Measurements from ENCODE around the gene PROX2. TPM values are rescaled to one million over a fixed set of nuclear protein-coding genes. Genes with fewer than 3 reads are reported as not detected.

PROX2 gene
- total and polyA plus RNA-seq, 2 donors (not counting 3 experiments of a cell fraction or from before 2014, with no cell fraction given): 0.01 TPM; not detected in 1

DNA sequence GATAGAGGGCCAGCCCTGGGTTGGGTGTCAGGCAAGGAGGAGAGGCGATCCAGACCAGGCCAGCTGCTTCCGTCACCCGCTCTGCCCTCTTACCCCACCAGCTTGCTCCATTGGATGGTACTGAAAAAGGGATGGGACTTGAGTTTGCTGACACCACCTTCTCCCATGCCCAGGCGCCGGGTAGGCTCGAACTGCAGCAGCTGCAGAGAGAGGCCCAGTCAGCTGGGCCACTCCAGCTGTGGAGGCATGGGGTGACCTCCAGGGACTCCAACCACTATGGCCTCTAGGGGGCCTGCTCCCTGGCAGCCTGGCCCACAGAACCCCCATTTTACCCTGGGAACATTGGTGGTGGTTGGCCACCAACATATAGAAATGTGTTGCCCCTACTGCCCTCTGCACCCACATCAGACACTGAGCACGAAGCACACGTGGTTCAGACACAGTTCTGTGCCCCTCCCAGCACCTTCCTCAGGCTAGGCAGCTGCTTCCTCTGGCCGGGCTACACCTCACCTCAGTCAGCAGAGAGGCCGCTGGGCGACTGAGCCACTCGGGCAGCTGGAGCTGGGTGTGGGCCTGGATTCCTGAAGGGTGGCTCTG is 31.1 kb upstream of the PROX2 start:
- H3K9me3 ChIP-seq (replicated peaks; ENCODE audit: control insufficient read depth, insufficient read depth, low read length): no peaks in the 10 kb centered on the region
- peaks cover 5% of the 10 kb centered on the region for H3K4me1 ChIP-seq (ENCODE audit: control insufficient read depth, extremely low read depth, insufficient read depth, low read length)
- dilution Hi-C loops (cut with MboI; ENCODE audit: extremely low pct_ligation_motif_present, low sequenced_read_pairs): no loop called here
- intact Hi-C loops (cut with micrococcal nuclease): loop anchor here (5.0 kb wide), 1 partner anchor 300 kb away; no protein-coding TSS in a partner anchor
- no peaks in the 10 kb centered on the region for H3K9me1 ChIP-seq (replicated peaks; ENCODE audit: control insufficient read depth, extremely low read depth, insufficient read depth, low read length)
- H3K4me2 ChIP-seq (ENCODE audit: insufficient read depth, low read length): no peak overlapping the region
- FAIRE-seq (peak; percentile 24), DNase-seq (ENCODE audit: low read depth, low spot score) (no peak)
- no TSS peak for BruUV-seq (replicated peaks)
- ChIA-PET POLR2A (no interaction called here), CTCF (interaction anchor here (0.8 to 7.0 kb wide), 13 partner anchors 9 to 297 kb away, joined by 3 to 468 read pairs (median 17); partner anchors contain the start of gene RPS6KL1)
- no peaks in the 10 kb centered on the region for H3K27me3 ChIP-seq (ENCODE audit: control insufficient read depth in 2 of 2, insufficient read depth in 2 of 2, low read length in 2 of 2)
- TF ChIP-seq, protein P1, sequence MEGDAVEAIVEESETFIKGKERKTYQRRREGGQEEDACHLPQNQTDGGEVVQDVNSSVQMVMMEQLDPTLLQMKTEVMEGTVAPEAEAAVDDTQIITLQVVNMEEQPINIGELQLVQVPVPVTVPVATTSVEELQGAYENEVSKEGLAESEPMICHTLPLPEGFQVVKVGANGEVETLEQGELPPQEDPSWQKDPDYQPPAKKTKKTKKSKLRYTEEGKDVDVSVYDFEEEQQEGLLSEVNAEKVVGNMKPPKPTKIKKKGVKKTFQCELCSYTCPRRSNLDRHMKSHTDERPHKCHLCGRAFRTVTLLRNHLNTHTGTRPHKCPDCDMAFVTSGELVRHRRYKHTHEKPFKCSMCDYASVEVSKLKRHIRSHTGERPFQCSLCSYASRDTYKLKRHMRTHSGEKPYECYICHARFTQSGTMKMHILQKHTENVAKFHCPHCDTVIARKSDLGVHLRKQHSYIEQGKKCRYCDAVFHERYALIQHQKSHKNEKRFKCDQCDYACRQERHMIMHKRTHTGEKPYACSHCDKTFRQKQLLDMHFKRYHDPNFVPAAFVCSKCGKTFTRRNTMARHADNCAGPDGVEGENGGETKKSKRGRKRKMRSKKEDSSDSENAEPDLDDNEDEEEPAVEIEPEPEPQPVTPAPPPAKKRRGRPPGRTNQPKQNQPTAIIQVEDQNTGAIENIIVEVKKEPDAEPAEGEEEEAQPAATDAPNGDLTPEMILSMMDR (IDR thresholded peaks at IDR 0.05; ENCODE audit: extremely low read depth in 1 of 2, insufficient read depth in 1 of 2, low read depth in 1 of 2, low read length in 2 of 2): peak; percentile 24 to 34
- no peak for TF ChIP-seq GATA2 (IDR thresholded peaks at IDR 0.05; ENCODE audit: insufficient read depth, insufficient read length, low read depth, low read length)
- peaks cover 0 to 14% of the 10 kb centered on the region in 2 experiments for H3K36me3 ChIP-seq (ENCODE audit: control insufficient read depth in 2 of 2, extremely low read depth in 1 of 2, insufficient read depth in 2 of 2, low read length in 2 of 2)
- no peak overlapping the region for H3K4me3 ChIP-seq (replicated peaks in 1 of 3; ENCODE audit: insufficient read depth in 1 of 3, low read depth in 1 of 3, low read length in 3 of 3)
- H3K9ac ChIP-seq (replicated peaks; ENCODE audit: extremely low read depth, insufficient read depth, low read length): no peak overlapping the region
- no peaks in the 10 kb centered on the region for H3K79me2 ChIP-seq (ENCODE audit: control insufficient read depth, insufficient read depth, low read length)
- no peak overlapping the region for H2AFZ ChIP-seq (ENCODE audit: low read depth, low read length)
- no peaks in the 10 kb centered on the region for H4K20me1 ChIP-seq (replicated peaks; ENCODE audit: control insufficient read depth, extremely low read depth, insufficient read depth, low read length)
- no peak overlapping the region for H3K27ac ChIP-seq (ENCODE audit: insufficient read depth, low read depth, low read length)

DNA sequence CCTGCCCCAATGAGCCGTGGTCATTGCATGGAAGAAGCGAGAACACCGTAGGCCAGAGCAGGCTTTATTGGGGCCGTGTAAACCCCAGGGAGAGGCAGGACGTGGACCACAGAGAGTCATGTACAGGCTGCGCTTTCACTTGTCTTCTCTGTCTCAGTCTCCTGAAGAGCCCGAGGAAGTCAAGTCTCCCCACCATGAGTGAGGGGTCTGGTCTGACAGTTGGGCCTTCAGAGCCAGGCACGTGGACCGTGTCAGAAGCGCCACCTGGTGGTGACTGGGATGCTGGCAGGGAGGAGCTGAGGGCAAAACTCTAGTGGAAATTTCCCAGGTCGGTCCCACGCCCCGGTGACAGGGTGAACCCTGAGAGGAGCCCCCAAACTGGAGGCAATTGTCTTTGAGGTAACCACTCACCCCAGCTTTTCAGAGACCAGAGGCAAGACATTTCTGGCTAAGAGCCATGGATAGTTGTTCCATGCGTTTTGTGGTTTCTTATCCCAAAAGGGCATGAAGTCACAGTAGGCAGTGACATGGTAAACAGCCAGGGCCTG is 29.7 kb upstream of the PROX2 start:
- Histone ChIP-seq H3K36me3 (ENCODE audit: control insufficient read depth in 2 of 2, extremely low read depth in 1 of 2, insufficient read depth in 2 of 2, low read length in 2 of 2) (peaks cover 5 to 20% of the 10 kb centered on the region in 2 experiments), H3K9me3 (replicated peaks; ENCODE audit: control insufficient read depth, insufficient read depth, low read length) (no peaks in the 10 kb centered on the region), H4K20me1 (replicated peaks; ENCODE audit: control insufficient read depth, extremely low read depth, insufficient read depth, low read length) (no peaks in the 10 kb centered on the region), H3K9ac (replicated peaks; ENCODE audit: extremely low read depth, insufficient read depth, low read length) (no peak overlapping the region), H3K4me1 (ENCODE audit: control insufficient read depth, extremely low read depth, insufficient read depth, low read length) (peaks cover 5% of the 10 kb centered on the region), H2AFZ (ENCODE audit: low read depth, low read length) (no peak overlapping the region), H3K4me2 (ENCODE audit: insufficient read depth, low read length) (no peak overlapping the region), H3K27ac (ENCODE audit: insufficient read depth, low read depth, low read length) (no peak overlapping the region), H3K27me3 (ENCODE audit: control insufficient read depth in 2 of 2, insufficient read depth in 2 of 2, low read length in 2 of 2) (no peaks in the 10 kb centered on the region), H3K9me1 (replicated peaks; ENCODE audit: control insufficient read depth, extremely low read depth, insufficient read depth, low read length) (no peaks in the 10 kb centered on the region), H3K4me3 (replicated peaks in 1 of 3; ENCODE audit: insufficient read depth in 1 of 3, low read depth in 1 of 3, low read length in 3 of 3) (no peak overlapping the region), H3K79me2 (ENCODE audit: control insufficient read depth, insufficient read depth, low read length) (no peaks in the 10 kb centered on the region)
- ChIA-PET POLR2A (interaction anchor here (0.6 to 1.5 kb wide), 2 partner anchors 27 to 45 kb away, joined by 6 read pairs; no protein-coding TSS in a partner anchor), CTCF (interaction anchor here (0.5 to 7.0 kb wide), 47 partner anchors 8 to 582 kb away, joined by 3 to 468 read pairs (median 4); partner anchors contain the start of genes ACYP1, DLST, LTBP2 and RPS6KL1)
- dilution Hi-C loops (cut with MboI; ENCODE audit: extremely low pct_ligation_motif_present, low sequenced_read_pairs): no loop called here
- FAIRE-seq: peak; percentile 94
- DNase-seq (ENCODE audit: low read depth, low spot score): peak; percentile 52
- intact Hi-C loops (cut with micrococcal nuclease): loop anchor here (1.0 to 5.0 kb wide), 3 partner anchors 24 to 298 kb away; partner anchors contain the start of gene DLST
- BruUV-seq (replicated peaks): no TSS peak
- TF ChIP-seq JUN (IDR thresholded peaks at IDR 0.05; ENCODE audit: borderline replicate concordance, insufficient read depth, insufficient read length, low read depth) (no peak), POLR2A (IDR thresholded peaks at IDR 0.05; ENCODE audit: low read depth, low read length) (no peak), GATA2 (IDR thresholded peaks at IDR 0.05; ENCODE audit: insufficient read depth, insufficient read length, low read depth, low read length) (no peak), FOS (IDR thresholded peaks at IDR 0.05; ENCODE audit: borderline replicate concordance, insufficient read depth, low read length) (no peak), MYC (IDR thresholded peaks at IDR 0.05; ENCODE audit: low read depth, low read length) (peak; percentile 70), POLR2AphosphoS5 (IDR thresholded peaks at IDR 0.05; ENCODE audit: insufficient read depth, low read depth, low read length) (peak; percentile 29), EZH2 (IDR thresholded peaks at IDR 0.05; ENCODE audit: borderline replicate concordance, low read depth, low read length, severe bottlenecking) (no peak)
- TF ChIP-seq, protein P2, sequence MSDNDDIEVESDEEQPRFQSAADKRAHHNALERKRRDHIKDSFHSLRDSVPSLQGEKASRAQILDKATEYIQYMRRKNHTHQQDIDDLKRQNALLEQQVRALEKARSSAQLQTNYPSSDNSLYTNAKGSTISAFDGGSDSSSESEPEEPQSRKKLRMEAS (IDR thresholded peaks at IDR 0.05; ENCODE audit: insufficient read depth, insufficient read length): peak; percentile 91
- TF ChIP-seq, protein P1 (IDR thresholded peaks at IDR 0.05; ENCODE audit: extremely low read depth in 1 of 2, insufficient read depth in 1 of 2, low read depth in 1 of 2, low read length in 2 of 2): peak; percentile 94 to 95
